Activated CD4-positive, alpha-beta T cell treated with anti-CD3 and anti-CD28 coated beads, Interleukin-2, Interleukin-6, amounts not matched to agents 100 ng/mL and 50 ng/mL, durations not matched to agents 16 hours and 8 hours (primary cell): Measurements from ENCODE around the gene OR9A4.
"Not testable (repeated sequence)": the region's sequence is repeated elsewhere in the genome, so short reads cannot be mapped to it uniquely, and the experiment has no call there.

Experiments used
- DNase-seq: peaks from one replicate; pipeline ENCODE4 v3.0.0-alpha.2; 2020

OR9A4 gene

GRCh38 chr7:141916099-141916498 is at the start of gene OR9A4:
Gene OR9A4 (plus strand): TSS chr7:141916399. CDS start chr7:141918876, 2,477 bp downstream.
- DNase-seq: no peak

GRCh38 chr7:141866974-141867373 is 49.2 kb upstream of the OR9A4 start:
- DNase-seq: no peak

GRCh38 chr7:141872931-141873330 is 43.3 kb upstream of the OR9A4 start:
- no peak for DNase-seq

- DNase-seq: no peak
Measured at GRCh38 chr7:141874787-141875186, 41.4 kb upstream of the OR9A4 start.

- DNase-seq: no peak
Measured at GRCh38 chr7:141875453-141875852, 40.7 kb upstream of the OR9A4 start.

- DNase-seq: no peak
Measured at GRCh38 chr7:141876371-141876770, 39.8 kb upstream of the OR9A4 start.

- DNase-seq: no peak
Measured at GRCh38 chr7:141877365-141877764, 38.8 kb upstream of the OR9A4 start.

- DNase-seq: no peak
Measured at GRCh38 chr7:141880960-141881359, 35.2 kb upstream of the OR9A4 start.

GRCh38 chr7:141884539-141885225 is 31.5 kb upstream of the OR9A4 start:
- no peak for DNase-seq

- no peak for DNase-seq
Measured at GRCh38 chr7:141889321-141889720, 26.9 kb upstream of the OR9A4 start.

GRCh38 chr7:141891336-141891735 is 24.9 kb upstream of the OR9A4 start:
- DNase-seq: no peak

- DNase-seq: not testable (repeated sequence)
Measured at GRCh38 chr7:141899366-141899765, 16.8 kb upstream of the OR9A4 start.

GRCh38 chr7:141906285-141906684 is 9.9 kb upstream of the OR9A4 start:
- DNase-seq: no peak

GRCh38 chr7:141911391-141911790 is 4.8 kb upstream of the OR9A4 start:
- DNase-seq: no peak

- DNase-seq: no peak
Measured at GRCh38 chr7:141915565-141915964, 634 bp upstream of the OR9A4 start.

- no peak for DNase-seq
Measured at GRCh38 chr7:141920281-141920680, 4.1 kb downstream of the OR9A4 start.

- no peak for DNase-seq
Measured at GRCh38 chr7:141928146-141928844, 12.1 kb downstream of the OR9A4 start.

- DNase-seq: no peak
Measured at GRCh38 chr7:141928845-141929195, 12.6 kb downstream of the OR9A4 start.

- DNase-seq: no peak
Measured at GRCh38 chr7:141930211-141930610, 14.0 kb downstream of the OR9A4 start.

GRCh38 chr7:141941075-141941474 is 24.9 kb downstream of the OR9A4 start:
- no peak for DNase-seq

- DNase-seq: no peak
Measured at GRCh38 chr7:141943846-141944245, 27.6 kb downstream of the OR9A4 start.

GRCh38 chr7:141944811-141945210 is 28.6 kb downstream of the OR9A4 start:
- no peak for DNase-seq

- no peak for DNase-seq
Measured at GRCh38 chr7:141945356-141945755, 29.2 kb downstream of the OR9A4 start.

- DNase-seq: no peak
Measured at GRCh38 chr7:141946796-141947195, 30.6 kb downstream of the OR9A4 start, which contains the start of gene CLEC5A. Gene CLEC5A (minus strand): TSS chr7:141946974. CDS start chr7:141946292, 682 bp downstream.

- no peak for DNase-seq
Measured at GRCh38 chr7:141949021-141949420, 32.8 kb downstream of the OR9A4 start.
